OCI-LY7 (cell line): ENCODE data around the gene DENND1A.
"Not testable (repeated sequence)": the region's sequence is repeated elsewhere in the genome, so short reads cannot be mapped to it uniquely, and the experiment has no call there.

Source experiments
- CTCF ChIP-seq: fragments of 200-600 bp; sonication (generic); conservative IDR thresholded peaks from 2 replicates; pipeline ENCODE4 v1.5.1; 2014; ENCODE audit warnings: mild to moderate bottlenecking, antibody characterized with exemption, low read length, moderate library complexity, mixed read lengths
- EZH2phosphoT487 ChIP-seq: fragments of 200-600 bp; sonication (generic); IDR thresholded peaks from 2 replicates; pipeline ENCODE4 v1.6.1; 2018; ENCODE audit warnings: low read depth, borderline replicate concordance, mild to moderate bottlenecking, mixed run types, antibody characterized with exemption, low read length, moderate library complexity, mixed read lengths

- not testable (repeated sequence) for TF ChIP-seq CTCF, EZH2phosphoT487
These were observed 6.6 kb upstream of the DENND1A start for GRCh38 chr9:123936575-123936974.
